Measurements from ENCODE around the gene EBF3.

EBF3 gene

DNA sequence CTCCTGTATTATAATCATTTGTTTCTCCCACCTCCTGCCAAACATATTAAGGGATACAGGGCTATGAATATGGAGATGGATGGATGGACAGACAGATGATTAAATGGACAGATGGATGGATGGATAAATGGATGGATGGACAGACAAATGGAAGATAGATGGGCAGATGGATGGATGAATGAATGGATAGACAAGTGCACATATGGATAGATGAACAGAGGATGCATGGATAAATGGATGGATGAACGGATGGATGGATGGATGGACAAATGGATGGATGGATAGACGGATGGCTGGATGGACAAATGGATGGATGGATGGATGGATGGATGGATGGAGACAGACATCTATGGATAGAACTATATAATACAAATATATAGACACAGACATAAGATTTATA, 59.8 kb downstream of the EBF3 start:
- Histone ChIP-seq H4K8ac (ENCODE audit: low read length) (no peak overlapping the region), H3K9me3 (ENCODE audit: control insufficient read depth, low read length) (no peaks in the 10 kb centered on the region), H3K4me2 (ENCODE audit: low read length, poor library complexity, severe bottlenecking) (no peak overlapping the region), H2AK5ac (ENCODE audit: low read length, severe bottlenecking) (no peak overlapping the region), H2AFZ (ENCODE audit: low read depth, low read length) (no peak overlapping the region), H2BK15ac (ENCODE audit: low read depth, poor library complexity, severe bottlenecking) (no peak overlapping the region), H3K9ac (ENCODE audit: low read length) (no peak overlapping the region), H3K14ac (ENCODE audit: low read length in 2 of 2) (no peak overlapping the region), H2BK120ac (ENCODE audit: low read depth, low read length) (no peak overlapping the region), H2BK5ac (ENCODE audit: low read depth, low read length, poor library complexity, severe bottlenecking) (no peak overlapping the region), H3K18ac (ENCODE audit: low read depth in 1 of 2, low read length in 2 of 2) (no peak overlapping the region), H3K4ac (ENCODE audit: low read depth in 1 of 2, low read length in 2 of 2) (no peak overlapping the region), H3K27ac (ENCODE audit: low read length, poor library complexity, severe bottlenecking) (no peak overlapping the region), H2BK12ac (ENCODE audit: low read length in 2 of 2) (no peak overlapping the region), H3K4me1 (ENCODE audit: control insufficient read depth, insufficient read depth, low read depth, low read length) (no peaks in the 10 kb centered on the region), H3K23ac (ENCODE audit: low read length in 2 of 2) (no peak overlapping the region), H3K27me3 (ENCODE audit: control insufficient read depth in 1 of 2, insufficient read depth in 1 of 2, low read length in 2 of 2) (no peaks in the 10 kb centered on the region), H3K36me3 (ENCODE audit: control insufficient read depth in 1 of 2, insufficient read depth in 2 of 2, low read depth in 1 of 2, low read length in 2 of 2) (peaks cover 0 to 93% of the 10 kb centered on the region in 2 experiments), H4K91ac (ENCODE audit: low read length) (no peak overlapping the region), H3K79me1 (replicated peaks; ENCODE audit: low read length, poor library complexity, severe bottlenecking) (no peaks in the 10 kb centered on the region), H3K4me3 (ENCODE audit: insufficient read depth in 1 of 2, low read depth in 1 of 2, low read length in 2 of 2) (no peak overlapping the region)
- WGBS, result 100% methylated on average over 2 of the region's 2 CpGs
- no peak for DNase-seq

DNA sequence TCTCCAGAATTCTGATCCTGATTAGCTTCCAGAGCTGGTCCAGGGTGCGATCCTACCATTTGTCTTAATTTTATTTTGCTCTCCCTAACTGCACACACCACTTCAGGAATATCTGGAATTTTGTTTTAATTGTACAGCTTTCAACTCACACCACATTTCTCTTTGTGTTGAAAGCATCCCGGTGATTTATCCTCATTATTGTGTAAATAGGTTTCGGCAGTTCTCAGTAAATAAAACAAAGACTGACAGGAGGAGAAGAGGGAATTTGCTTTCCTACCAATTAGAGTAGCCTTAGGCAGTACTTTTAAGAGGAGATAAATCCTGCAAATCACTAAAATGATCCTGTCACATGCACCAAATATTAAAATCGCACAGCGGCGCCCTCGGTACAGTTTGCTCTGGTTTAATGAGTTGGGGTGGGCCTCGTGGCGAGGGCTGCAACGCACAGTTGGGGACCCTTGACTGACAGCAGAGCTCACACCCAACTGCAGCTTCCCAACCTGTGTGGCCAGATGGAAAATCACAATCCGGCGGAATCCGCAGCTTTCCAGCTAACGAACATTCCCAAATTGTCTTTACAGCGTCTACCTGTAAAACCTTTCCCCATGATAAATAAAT, 62.6 kb downstream of the EBF3 start:
- Histone ChIP-seq H3K4me1 (ENCODE audit: control insufficient read depth, insufficient read depth, low read depth, low read length) (no peaks in the 10 kb centered on the region), H2BK120ac (ENCODE audit: low read depth, low read length) (no peak overlapping the region), H3K18ac (ENCODE audit: low read depth in 1 of 2, low read length in 2 of 2) (no peak overlapping the region), H4K8ac (ENCODE audit: low read length) (no peak overlapping the region), H3K9ac (ENCODE audit: low read length) (no peak overlapping the region), H3K4ac (ENCODE audit: low read depth in 1 of 2, low read length in 2 of 2) (no peak overlapping the region), H2BK12ac (ENCODE audit: low read length in 2 of 2) (no peak overlapping the region), H3K36me3 (ENCODE audit: control insufficient read depth in 1 of 2, insufficient read depth in 2 of 2, low read depth in 1 of 2, low read length in 2 of 2) (peaks cover 0 to 93% of the 10 kb centered on the region in 2 experiments), H3K9me3 (ENCODE audit: control insufficient read depth, low read length) (no peaks in the 10 kb centered on the region), H2BK5ac (ENCODE audit: low read depth, low read length, poor library complexity, severe bottlenecking) (no peak overlapping the region), H2AK5ac (ENCODE audit: low read length, severe bottlenecking) (no peak overlapping the region), H2AFZ (ENCODE audit: low read depth, low read length) (no peak overlapping the region), H3K4me3 (ENCODE audit: insufficient read depth in 1 of 2, low read depth in 1 of 2, low read length in 2 of 2) (no peak overlapping the region), H3K27ac (ENCODE audit: low read length, poor library complexity, severe bottlenecking) (no peak overlapping the region), H3K23ac (ENCODE audit: low read length in 2 of 2) (no peak overlapping the region), H4K91ac (ENCODE audit: low read length) (no peak overlapping the region), H3K27me3 (ENCODE audit: control insufficient read depth in 1 of 2, insufficient read depth in 1 of 2, low read length in 2 of 2) (no peaks in the 10 kb centered on the region), H2BK15ac (ENCODE audit: low read depth, poor library complexity, severe bottlenecking) (no peak overlapping the region), H3K14ac (ENCODE audit: low read length in 2 of 2) (no peak overlapping the region), H3K4me2 (ENCODE audit: low read length, poor library complexity, severe bottlenecking) (no peak overlapping the region), H3K79me1 (replicated peaks; ENCODE audit: low read length, poor library complexity, severe bottlenecking) (no peaks in the 10 kb centered on the region)
- WGBS, result 76% methylated on average over 13 of the region's 15 CpGs
- DNase-seq, result no peak

DNA sequence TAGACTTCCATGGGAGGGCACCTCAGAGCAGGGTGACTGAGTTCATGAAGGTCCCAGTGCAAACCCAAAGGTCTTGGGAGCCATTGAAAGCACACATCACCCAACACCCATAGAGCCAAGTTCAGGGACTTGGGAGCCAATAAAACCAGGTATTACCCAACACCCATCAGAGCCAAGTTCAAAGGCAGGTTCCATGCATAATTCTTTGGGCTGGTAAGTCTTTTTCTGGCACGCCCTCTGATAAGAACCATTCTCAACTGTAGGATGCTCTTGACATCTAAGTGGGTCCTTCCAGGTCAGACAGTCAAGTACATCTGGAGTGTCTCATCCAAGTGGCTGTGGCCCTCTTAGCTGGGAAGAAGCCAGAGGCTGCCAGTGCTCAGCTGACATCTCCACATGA, 63.2 kb downstream of the EBF3 start:
- Histone ChIP-seq H3K18ac (ENCODE audit: low read depth in 1 of 2, low read length in 2 of 2) (no peak overlapping the region), H3K9me3 (ENCODE audit: control insufficient read depth, low read length) (no peaks in the 10 kb centered on the region), H3K4me1 (ENCODE audit: control insufficient read depth, insufficient read depth, low read depth, low read length) (no peaks in the 10 kb centered on the region), H3K4ac (ENCODE audit: low read depth in 1 of 2, low read length in 2 of 2) (no peak overlapping the region), H2AK5ac (ENCODE audit: low read length, severe bottlenecking) (no peak overlapping the region), H3K23ac (ENCODE audit: low read length in 2 of 2) (no peak overlapping the region), H3K79me1 (replicated peaks; ENCODE audit: low read length, poor library complexity, severe bottlenecking) (no peaks in the 10 kb centered on the region), H2BK12ac (ENCODE audit: low read length in 2 of 2) (no peak overlapping the region), H2BK15ac (ENCODE audit: low read depth, poor library complexity, severe bottlenecking) (no peak overlapping the region), H4K8ac (ENCODE audit: low read length) (no peak overlapping the region), H2AFZ (ENCODE audit: low read depth, low read length) (no peak overlapping the region), H3K4me3 (ENCODE audit: insufficient read depth in 1 of 2, low read depth in 1 of 2, low read length in 2 of 2) (no peak overlapping the region), H3K4me2 (ENCODE audit: low read length, poor library complexity, severe bottlenecking) (no peak overlapping the region), H3K27me3 (ENCODE audit: control insufficient read depth in 1 of 2, insufficient read depth in 1 of 2, low read length in 2 of 2) (no peaks in the 10 kb centered on the region), H3K14ac (ENCODE audit: low read length in 2 of 2) (no peak overlapping the region), H3K27ac (ENCODE audit: low read length, poor library complexity, severe bottlenecking) (no peak overlapping the region), H4K91ac (ENCODE audit: low read length) (no peak overlapping the region), H2BK120ac (ENCODE audit: low read depth, low read length) (no peak overlapping the region), H2BK5ac (ENCODE audit: low read depth, low read length, poor library complexity, severe bottlenecking) (no peak overlapping the region), H3K36me3 (ENCODE audit: control insufficient read depth in 1 of 2, insufficient read depth in 2 of 2, low read depth in 1 of 2, low read length in 2 of 2) (peaks cover 3 to 90% of the 10 kb centered on the region in 2 experiments), H3K9ac (ENCODE audit: low read length) (no peak overlapping the region)
- peak; percentile 37 for DNase-seq
- 53% methylated on average over 1 of the region's 1 CpG for WGBS

DNA sequence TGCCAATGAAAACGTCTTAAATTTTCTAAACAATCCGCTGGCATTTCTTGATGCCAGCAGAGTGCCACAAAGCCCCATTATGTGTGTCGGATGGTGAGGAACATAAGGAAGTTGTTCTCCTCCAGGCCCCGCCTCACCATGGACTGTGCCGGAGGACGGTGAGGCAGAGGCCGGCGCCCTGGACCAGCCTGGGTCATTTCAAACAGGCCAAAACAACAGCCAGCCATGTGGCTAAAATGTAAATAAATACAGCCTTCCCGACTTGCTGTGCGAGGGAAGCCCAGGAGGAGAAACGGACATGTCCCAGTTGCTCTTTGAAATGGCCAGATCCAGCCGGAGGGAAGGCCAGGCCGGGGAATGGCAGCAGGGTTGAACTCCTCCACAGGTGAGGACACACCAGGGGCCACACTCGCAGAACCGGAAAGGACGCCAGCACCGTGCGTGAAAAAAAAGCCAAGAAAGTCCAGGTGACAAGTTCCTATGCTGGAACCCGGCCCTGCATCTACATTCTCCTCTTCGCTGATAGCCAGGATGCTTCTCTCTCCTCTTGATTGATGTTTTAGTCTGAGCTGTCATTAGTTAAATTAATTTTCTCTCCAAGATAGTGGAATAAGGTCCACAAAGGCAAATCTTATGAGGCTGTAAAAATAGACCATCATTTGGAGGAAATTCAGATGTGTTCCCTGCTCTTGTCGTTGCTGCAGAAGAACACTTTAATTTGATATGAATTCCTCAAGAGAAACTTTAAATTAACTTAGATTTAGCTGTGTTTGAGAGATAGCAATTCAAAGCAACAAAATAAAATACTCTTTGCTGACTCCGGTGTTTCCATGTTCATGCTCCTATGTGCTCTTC, 64.6 kb downstream of the EBF3 start:
- no peak overlapping the region for H3K9ac ChIP-seq (ENCODE audit: low read length)
- H2AFZ ChIP-seq (ENCODE audit: low read depth, low read length), result no peak overlapping the region
- H2BK120ac ChIP-seq (ENCODE audit: low read depth, low read length), result no peak overlapping the region
- no peak overlapping the region for H2BK12ac ChIP-seq (ENCODE audit: low read length in 2 of 2)
- no peaks in the 10 kb centered on the region for H3K79me1 ChIP-seq (replicated peaks; ENCODE audit: low read length, poor library complexity, severe bottlenecking)
- H3K4me2 ChIP-seq (ENCODE audit: low read length, poor library complexity, severe bottlenecking), result no peak overlapping the region
- H3K27ac ChIP-seq (ENCODE audit: low read length, poor library complexity, severe bottlenecking), result no peak overlapping the region
- no peak overlapping the region for H3K23ac ChIP-seq (ENCODE audit: low read length in 2 of 2)
- no peak overlapping the region for H3K4ac ChIP-seq (ENCODE audit: low read depth in 1 of 2, low read length in 2 of 2)
- H3K4me3 ChIP-seq (ENCODE audit: insufficient read depth in 1 of 2, low read depth in 1 of 2, low read length in 2 of 2), result no peak overlapping the region
- 82% methylated on average over 20 of the region's 22 CpGs for WGBS
- H3K4me1 ChIP-seq (ENCODE audit: control insufficient read depth, insufficient read depth, low read depth, low read length), result no peaks in the 10 kb centered on the region
- H3K14ac ChIP-seq (ENCODE audit: low read length in 2 of 2), result no peak overlapping the region
- H3K18ac ChIP-seq (ENCODE audit: low read depth in 1 of 2, low read length in 2 of 2), result no peak overlapping the region
- H2AK5ac ChIP-seq (ENCODE audit: low read length, severe bottlenecking), result no peak overlapping the region
- no peak for DNase-seq
- no peaks in the 10 kb centered on the region for H3K9me3 ChIP-seq (ENCODE audit: control insufficient read depth, low read length)
- no peak overlapping the region for H4K91ac ChIP-seq (ENCODE audit: low read length)
- H4K8ac ChIP-seq (ENCODE audit: low read length), result no peak overlapping the region
- peaks cover 3 to 94% of the 10 kb centered on the region in 2 experiments for H3K36me3 ChIP-seq (ENCODE audit: control insufficient read depth in 1 of 2, insufficient read depth in 2 of 2, low read depth in 1 of 2, low read length in 2 of 2)
- H2BK5ac ChIP-seq (ENCODE audit: low read depth, low read length, poor library complexity, severe bottlenecking), result no peak overlapping the region
- H3K27me3 ChIP-seq (ENCODE audit: control insufficient read depth in 1 of 2, insufficient read depth in 1 of 2, low read length in 2 of 2), result no peaks in the 10 kb centered on the region
- no peak overlapping the region for H2BK15ac ChIP-seq (ENCODE audit: low read depth, poor library complexity, severe bottlenecking)
